GM12892 (cell line): ENCODE data around the gene FUS.

ENCODE experiments used
- POLR2A ChIP-seq: IDR thresholded peaks from 2 replicates; pipeline ENCODE4 v1.6.1; 2011; ENCODE audit warnings: low read depth, low read length, control low read depth
- POLR2AphosphoS5 ChIP-seq: IDR thresholded peaks from 2 replicates; pipeline ENCODE4 v1.6.1; 2011; ENCODE audit warnings: low read depth, low read length, control low read depth

DNA sequence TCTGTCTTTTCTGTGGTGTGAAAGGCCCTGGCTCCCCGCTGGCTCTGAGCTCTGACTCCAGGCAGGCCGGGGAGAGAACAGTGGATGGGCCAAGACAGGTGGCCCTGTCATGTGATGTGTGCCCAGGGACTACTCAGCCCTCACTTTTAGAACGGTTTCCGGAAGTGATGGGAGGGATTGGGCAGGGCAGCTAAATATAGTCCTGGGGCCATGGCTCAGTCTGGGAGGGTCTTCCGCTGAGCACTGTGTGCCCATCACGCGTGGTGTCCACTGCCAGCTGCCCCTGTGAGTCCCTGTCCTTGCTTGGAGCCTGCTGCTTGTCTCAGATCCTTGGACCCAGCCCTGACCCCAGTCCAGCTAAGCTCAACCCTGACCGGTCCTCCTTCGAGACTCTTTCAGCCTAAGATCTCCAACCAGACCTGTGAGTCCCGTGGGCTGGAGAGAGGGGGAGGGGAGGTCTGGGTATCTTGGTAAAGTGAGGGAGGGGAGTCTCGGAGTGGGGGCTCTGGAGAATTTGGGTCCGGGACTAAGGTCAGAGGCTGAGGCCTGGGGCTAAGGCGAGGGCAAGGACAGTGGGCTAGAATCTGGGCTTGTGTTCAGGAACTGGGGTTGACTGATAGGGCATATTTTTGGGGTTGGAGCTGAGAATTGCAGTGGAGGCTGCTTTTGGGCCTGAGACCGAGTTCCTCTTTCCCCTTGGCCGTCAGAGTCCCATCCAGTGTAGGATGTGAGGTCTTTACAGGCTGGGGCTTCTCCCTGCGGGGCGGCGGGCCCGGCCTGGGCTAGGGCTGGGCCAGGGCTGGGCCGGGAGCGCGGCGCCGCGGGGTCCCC is 34.2 kb downstream of the FUS start, which contains the start of gene TRIM72:
- TF ChIP-seq POLR2A (no peak), POLR2AphosphoS5 (no peak)
